Measurements from ENCODE around the gene LIX1. TPM values are rescaled to one million over a fixed set of nuclear protein-coding genes. Genes with fewer than 3 reads are reported as not detected.

The LIX1 gene
- total RNA-seq, 1 experiment from 2014 or later = not detected

GRCh38 chr5:97115932-97116331 is 26.5 kb downstream of the LIX1 start:
- no peak for ATAC-seq
- H3K4me1 Mint-ChIP-seq = peaks cover 27% of the 10 kb centered on the region
- no peaks in the 10 kb centered on the region for H3K27me3 Mint-ChIP-seq (ENCODE audit: low read depth)
- CTCF ChIA-PET = no interaction called here
- no peaks in the 10 kb centered on the region for H3K9me3 Mint-ChIP-seq
- no peak for TF ChIP-seq ZNF532 (CRISPR knock-in tag; IDR thresholded peaks at IDR 0.05; ENCODE audit: borderline replicate concordance)
- TF ChIP-seq KAT7 (CRISPR knock-in tag; IDR thresholded peaks at IDR 0.05; ENCODE audit: borderline replicate concordance) = no peak
- TF ChIP-seq NR3C1 (CRISPR knock-in tag; conservative IDR thresholded peaks at IDR 0.05; ENCODE audit: low read depth) = no peak
- TF ChIP-seq, protein P1, sequence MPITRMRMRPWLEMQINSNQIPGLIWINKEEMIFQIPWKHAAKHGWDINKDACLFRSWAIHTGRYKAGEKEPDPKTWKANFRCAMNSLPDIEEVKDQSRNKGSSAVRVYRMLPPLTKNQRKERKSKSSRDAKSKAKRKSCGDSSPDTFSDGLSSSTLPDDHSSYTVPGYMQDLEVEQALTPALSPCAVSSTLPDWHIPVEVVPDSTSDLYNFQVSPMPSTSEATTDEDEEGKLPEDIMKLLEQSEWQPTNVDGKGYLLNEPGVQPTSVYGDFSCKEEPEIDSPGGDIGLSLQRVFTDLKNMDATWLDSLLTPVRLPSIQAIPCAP (CRISPR knock-in tag; IDR thresholded peaks at IDR 0.05) = no peak
- no peak for TF ChIP-seq E2F1 (CRISPR knock-in tag; IDR thresholded peaks at IDR 0.05)
- TF ChIP-seq, protein P2, sequence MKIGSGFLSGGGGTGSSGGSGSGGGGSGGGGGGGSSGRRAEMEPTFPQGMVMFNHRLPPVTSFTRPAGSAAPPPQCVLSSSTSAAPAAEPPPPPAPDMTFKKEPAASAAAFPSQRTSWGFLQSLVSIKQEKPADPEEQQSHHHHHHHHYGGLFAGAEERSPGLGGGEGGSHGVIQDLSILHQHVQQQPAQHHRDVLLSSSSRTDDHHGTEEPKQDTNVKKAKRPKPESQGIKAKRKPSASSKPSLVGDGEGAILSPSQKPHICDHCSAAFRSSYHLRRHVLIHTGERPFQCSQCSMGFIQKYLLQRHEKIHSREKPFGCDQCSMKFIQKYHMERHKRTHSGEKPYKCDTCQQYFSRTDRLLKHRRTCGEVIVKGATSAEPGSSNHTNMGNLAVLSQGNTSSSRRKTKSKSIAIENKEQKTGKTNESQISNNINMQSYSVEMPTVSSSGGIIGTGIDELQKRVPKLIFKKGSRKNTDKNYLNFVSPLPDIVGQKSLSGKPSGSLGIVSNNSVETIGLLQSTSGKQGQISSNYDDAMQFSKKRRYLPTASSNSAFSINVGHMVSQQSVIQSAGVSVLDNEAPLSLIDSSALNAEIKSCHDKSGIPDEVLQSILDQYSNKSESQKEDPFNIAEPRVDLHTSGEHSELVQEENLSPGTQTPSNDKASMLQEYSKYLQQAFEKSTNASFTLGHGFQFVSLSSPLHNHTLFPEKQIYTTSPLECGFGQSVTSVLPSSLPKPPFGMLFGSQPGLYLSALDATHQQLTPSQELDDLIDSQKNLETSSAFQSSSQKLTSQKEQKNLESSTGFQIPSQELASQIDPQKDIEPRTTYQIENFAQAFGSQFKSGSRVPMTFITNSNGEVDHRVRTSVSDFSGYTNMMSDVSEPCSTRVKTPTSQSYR (CRISPR knock-in tag; IDR thresholded peaks at IDR 0.05) = no peak
- TF ChIP-seq STAT6 (CRISPR knock-in tag; conservative IDR thresholded peaks at IDR 0.05; ENCODE audit: low read depth) = no peak
- TF ChIP-seq, protein P3, sequence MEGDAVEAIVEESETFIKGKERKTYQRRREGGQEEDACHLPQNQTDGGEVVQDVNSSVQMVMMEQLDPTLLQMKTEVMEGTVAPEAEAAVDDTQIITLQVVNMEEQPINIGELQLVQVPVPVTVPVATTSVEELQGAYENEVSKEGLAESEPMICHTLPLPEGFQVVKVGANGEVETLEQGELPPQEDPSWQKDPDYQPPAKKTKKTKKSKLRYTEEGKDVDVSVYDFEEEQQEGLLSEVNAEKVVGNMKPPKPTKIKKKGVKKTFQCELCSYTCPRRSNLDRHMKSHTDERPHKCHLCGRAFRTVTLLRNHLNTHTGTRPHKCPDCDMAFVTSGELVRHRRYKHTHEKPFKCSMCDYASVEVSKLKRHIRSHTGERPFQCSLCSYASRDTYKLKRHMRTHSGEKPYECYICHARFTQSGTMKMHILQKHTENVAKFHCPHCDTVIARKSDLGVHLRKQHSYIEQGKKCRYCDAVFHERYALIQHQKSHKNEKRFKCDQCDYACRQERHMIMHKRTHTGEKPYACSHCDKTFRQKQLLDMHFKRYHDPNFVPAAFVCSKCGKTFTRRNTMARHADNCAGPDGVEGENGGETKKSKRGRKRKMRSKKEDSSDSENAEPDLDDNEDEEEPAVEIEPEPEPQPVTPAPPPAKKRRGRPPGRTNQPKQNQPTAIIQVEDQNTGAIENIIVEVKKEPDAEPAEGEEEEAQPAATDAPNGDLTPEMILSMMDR (IDR thresholded peaks at IDR 0.05) = no peak
- TF ChIP-seq ZNF671 (CRISPR knock-in tag; IDR thresholded peaks at IDR 0.05) = no peak
- no peak for TF ChIP-seq IRF2 (CRISPR knock-in tag; IDR thresholded peaks at IDR 0.05; ENCODE audit: borderline replicate concordance, low read depth)
- TF ChIP-seq GABPB1 (CRISPR knock-in tag; IDR thresholded peaks at IDR 0.05) = no peak
- TF ChIP-seq JAZF1 (CRISPR knock-in tag; IDR thresholded peaks at IDR 0.05) = no peak
- no peak for DNase-seq (ENCODE audit: low spot score)
- POLR2A ChIA-PET = interaction anchor here (0.7 kb wide), 1 partner anchor 180 kb away, joined by 3 read pairs; the partner anchor contains the start of gene LNPEP
- H3K27ac Mint-ChIP-seq = no peak overlapping the region
- no peak overlapping the region for H3K4me3 Mint-ChIP-seq
- no peaks in the 10 kb centered on the region for H3K36me3 Mint-ChIP-seq
